PFSK-1 (cell line): ENCODE results near the gene SHMT1.

Source experiments
- FOXP2 ChIP-seq: optimal IDR thresholded peaks from 2 replicates; pipeline ENCODE3; 2011; ENCODE audit warnings: borderline replicate concordance, control low read depth, inconsistent platforms; ENCODE audit not compliant: insufficient read depth; ENCODE audit errors: extremely low read length, extremely low read depth
- POLR2AphosphoS5 ChIP-seq: IDR thresholded peaks from 2 replicates; pipeline ENCODE4 v1.6.1; 2012; ENCODE audit warnings: low read depth, mild to moderate bottlenecking, control low read depth, low read length, moderate library complexity
- SIN3A ChIP-seq: IDR thresholded peaks from 2 replicates; pipeline ENCODE4 v1.6.1; 2012; ENCODE audit warnings: mild to moderate bottlenecking, low read length, moderate library complexity, borderline replicate concordance; ENCODE audit not compliant: insufficient read depth
- TAF1 ChIP-seq: IDR thresholded peaks from 2 replicates; pipeline ENCODE4 v1.6.1; 2012; ENCODE audit warnings: low read length, control low read depth, borderline replicate concordance; ENCODE audit not compliant: insufficient read depth
- TF ChIP-seq, protein P1 (sequence below), 2 experiments: IDR thresholded peaks; 2 replicates each; pipeline versions ENCODE4 v1.6.1 to v1.8.0; 2011 to 2012; ENCODE audit warnings: low read depth in 2 of 2, low read length in 2 of 2, control low read depth in 1 of 2, inconsistent platforms in 1 of 2, mild to moderate bottlenecking in 1 of 2, moderate library complexity in 1 of 2; ENCODE audit not compliant: insufficient read depth in 1 of 2

The SHMT1 gene

DNA sequence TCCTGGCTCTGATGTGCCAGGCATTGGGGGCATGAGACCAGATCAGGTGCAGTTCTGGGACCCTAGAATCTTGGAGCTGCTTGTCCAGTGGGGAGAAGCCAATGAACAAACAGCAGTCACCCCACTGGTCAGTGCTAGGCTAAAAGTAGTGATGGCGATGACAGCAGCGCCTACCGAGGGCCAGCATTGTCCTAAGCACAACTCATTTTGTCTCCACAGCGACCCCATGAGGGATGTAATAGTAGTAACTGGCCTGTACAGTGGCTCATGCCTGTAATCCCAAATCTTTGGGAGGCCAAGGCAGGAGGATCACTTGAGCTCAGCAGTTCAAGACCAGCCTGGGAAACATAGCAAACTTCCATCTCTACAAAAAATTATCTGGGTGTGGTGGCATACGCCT is 42.0 kb downstream of the SHMT1 start:
- TF ChIP-seq, protein P1, sequence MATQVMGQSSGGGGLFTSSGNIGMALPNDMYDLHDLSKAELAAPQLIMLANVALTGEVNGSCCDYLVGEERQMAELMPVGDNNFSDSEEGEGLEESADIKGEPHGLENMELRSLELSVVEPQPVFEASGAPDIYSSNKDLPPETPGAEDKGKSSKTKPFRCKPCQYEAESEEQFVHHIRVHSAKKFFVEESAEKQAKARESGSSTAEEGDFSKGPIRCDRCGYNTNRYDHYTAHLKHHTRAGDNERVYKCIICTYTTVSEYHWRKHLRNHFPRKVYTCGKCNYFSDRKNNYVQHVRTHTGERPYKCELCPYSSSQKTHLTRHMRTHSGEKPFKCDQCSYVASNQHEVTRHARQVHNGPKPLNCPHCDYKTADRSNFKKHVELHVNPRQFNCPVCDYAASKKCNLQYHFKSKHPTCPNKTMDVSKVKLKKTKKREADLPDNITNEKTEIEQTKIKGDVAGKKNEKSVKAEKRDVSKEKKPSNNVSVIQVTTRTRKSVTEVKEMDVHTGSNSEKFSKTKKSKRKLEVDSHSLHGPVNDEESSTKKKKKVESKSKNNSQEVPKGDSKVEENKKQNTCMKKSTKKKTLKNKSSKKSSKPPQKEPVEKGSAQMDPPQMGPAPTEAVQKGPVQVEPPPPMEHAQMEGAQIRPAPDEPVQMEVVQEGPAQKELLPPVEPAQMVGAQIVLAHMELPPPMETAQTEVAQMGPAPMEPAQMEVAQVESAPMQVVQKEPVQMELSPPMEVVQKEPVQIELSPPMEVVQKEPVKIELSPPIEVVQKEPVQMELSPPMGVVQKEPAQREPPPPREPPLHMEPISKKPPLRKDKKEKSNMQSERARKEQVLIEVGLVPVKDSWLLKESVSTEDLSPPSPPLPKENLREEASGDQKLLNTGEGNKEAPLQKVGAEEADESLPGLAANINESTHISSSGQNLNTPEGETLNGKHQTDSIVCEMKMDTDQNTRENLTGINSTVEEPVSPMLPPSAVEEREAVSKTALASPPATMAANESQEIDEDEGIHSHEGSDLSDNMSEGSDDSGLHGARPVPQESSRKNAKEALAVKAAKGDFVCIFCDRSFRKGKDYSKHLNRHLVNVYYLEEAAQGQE (IDR thresholded peaks at IDR 0.05; ENCODE audit: insufficient read depth in 1 of 2, low read depth in 2 of 2, low read length in 2 of 2), result no peak
- no peak for TF ChIP-seq FOXP2
- no peak for TF ChIP-seq POLR2AphosphoS5
- TF ChIP-seq TAF1, result no peak
- TF ChIP-seq SIN3A, result no peak

DNA sequence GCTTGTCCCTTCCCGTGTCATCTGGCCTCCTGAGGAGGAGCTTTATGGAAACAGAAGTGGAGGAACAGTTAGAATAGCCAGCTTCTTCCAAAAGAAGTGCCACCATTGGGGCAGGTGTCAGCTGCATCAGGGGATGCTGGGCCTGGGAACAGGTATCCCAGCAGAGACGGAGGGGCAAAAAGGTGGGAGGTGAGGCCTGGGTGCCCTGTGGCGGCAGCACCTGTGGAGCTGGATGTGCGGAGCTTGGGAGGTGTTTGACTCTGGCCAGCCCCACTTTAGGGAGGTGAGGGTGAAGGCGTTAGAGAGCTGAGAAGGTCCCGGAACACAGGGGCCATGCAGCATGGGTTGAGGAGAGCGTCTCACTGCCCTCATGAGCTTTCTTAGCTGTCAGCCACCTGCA is 43.0 kb downstream of the SHMT1 start:
- no peak for TF ChIP-seq SIN3A
- no peak for TF ChIP-seq POLR2AphosphoS5
- TF ChIP-seq TAF1, result no peak
- TF ChIP-seq FOXP2, result no peak
- TF ChIP-seq, protein P1 (IDR thresholded peaks at IDR 0.05; ENCODE audit: insufficient read depth in 1 of 2, low read depth in 2 of 2, low read length in 2 of 2), result no peak

DNA sequence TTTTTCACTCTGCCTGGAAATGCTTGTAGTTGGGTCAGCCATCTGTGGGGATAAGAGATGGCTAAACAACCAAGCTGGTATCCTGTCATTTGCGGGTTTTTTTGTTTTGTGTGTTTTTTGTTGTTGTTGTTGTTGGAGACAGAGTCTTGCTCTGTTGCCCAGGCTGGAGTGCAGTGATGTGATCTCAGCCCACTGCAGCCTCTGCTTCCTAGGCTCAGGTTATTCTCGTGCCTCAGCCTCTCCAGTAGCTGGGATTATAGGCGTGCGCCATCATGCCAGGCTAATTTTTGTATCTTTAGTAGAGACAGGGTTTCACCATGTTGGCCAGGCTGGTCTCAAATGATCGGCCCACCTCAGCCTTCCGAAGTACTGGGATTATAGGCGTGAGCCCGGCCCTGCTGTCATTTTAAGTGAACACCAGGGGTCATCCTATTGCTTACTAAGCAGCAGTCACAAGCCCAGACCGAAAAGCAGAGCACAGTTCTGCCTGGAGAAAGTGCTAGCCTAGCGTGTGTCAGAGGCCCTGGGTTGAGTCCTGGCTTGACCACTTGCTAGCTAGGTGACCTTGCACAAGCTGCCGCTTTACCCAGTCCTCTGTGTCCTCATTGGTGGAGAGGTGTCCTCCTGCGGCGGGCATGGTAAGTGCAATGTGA is 43.6 kb downstream of the SHMT1 start:
- TF ChIP-seq SIN3A (no peak), TAF1 (no peak), FOXP2 (no peak), POLR2AphosphoS5 (no peak)
- TF ChIP-seq, protein P1 (IDR thresholded peaks at IDR 0.05; ENCODE audit: insufficient read depth in 1 of 2, low read depth in 2 of 2, low read length in 2 of 2), result no peak

DNA sequence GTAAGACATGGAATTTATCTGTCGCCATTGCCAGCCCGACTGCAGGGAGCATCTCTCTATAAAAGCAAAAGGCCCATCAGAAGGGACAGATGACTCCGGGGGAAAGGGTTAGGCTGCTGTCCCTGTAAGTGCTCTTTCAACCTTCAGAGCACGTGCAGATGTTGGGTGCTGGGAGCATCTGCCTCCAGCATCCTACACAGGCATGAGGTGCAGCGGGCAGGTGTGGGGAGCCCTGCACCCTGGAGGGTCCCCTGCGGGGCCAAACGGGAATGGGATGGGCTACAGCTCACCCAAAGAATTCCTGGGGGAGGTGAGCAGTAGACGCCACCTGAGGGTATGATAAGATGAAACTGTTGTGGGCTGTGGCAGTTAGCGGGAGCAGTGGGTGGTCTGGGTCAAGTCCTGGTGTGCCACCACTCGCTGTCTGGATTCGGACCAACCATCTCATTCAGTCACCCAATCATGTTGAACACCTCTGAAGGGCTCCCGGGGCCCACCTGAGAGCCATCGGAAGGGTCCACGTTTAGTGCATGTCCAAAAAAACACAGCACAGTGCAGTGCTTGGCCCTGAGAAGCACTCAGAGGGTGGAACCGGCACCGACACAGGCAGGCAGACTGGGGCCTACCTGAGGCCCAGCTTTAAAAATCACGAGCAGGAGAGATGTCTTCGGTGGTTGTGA is 44.4 kb downstream of the SHMT1 start:
- TF ChIP-seq, protein P1 (IDR thresholded peaks at IDR 0.05; ENCODE audit: insufficient read depth in 1 of 2, low read depth in 2 of 2, low read length in 2 of 2), result no peak
- TF ChIP-seq SIN3A (no peak), TAF1 (no peak), FOXP2 (no peak), POLR2AphosphoS5 (no peak)
